Bladder microvascular endothelial cell (primary cell): ENCODE results near the gene CFAP410. TPM values are rescaled to one million over a fixed set of nuclear protein-coding genes. Genes with fewer than 3 reads are reported as not detected.

Experiments
- total RNA-seq: library from RNA; depleted of rRNA; stranded (reverse); fragments of >200 nt; gene quantifications from 2 replicates; pipeline ENCODE4 v1.2.3, GENCODE V29; 2014

Gene CFAP410
- 4.0 and 5.5 TPM in 2 replicates for total RNA-seq

DNA sequence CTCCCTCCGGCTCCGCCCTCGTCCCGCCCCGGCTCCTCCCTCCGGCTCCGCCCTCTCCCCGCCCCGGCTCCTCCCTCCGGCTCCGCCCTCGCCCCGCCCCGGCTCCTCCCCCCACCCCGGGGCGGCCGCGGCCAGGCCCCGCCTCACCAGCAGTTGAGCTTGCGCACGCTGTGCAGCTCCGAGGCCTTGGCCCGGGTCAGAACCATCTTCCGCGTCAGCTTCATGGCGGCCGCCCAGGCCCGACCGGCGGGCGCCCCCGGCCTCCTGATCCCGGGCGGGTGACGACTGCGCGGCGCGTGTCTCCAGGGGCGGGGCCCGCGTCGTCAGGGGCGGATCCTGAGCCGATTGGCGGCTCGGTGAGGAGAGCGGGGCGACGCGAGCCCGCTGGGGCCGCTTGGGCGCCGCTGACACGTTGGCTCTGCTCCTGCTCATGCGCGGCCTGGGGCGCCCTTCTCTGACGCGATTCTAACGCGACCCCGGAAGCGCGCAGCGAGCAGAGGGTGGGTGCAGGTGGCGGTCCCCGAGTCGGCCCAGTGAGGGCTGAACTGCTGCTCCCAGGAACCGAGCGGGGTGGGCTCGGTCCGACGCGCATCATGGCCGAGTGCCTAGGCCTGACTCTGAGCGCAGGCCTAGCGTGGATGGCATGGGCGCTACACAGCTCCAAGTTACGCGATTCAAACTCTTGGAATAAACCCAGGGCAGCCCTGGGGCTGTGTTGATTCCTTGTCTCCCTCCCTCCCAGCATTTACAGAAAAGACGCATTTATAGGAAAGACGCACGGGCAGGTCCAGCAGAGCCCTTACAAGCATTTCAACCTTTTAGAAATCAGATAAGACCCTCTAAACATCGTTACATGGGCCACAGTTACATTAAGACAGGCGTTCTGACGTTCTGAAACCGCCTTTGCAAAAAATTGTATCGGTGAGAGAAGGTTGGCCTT, at the start of gene CFAP410:
CFAP410 (minus strand) TSS at position 420 of the 940 bp plus-strand sequence; CDS start at position 224, 196 bp downstream.

DNA sequence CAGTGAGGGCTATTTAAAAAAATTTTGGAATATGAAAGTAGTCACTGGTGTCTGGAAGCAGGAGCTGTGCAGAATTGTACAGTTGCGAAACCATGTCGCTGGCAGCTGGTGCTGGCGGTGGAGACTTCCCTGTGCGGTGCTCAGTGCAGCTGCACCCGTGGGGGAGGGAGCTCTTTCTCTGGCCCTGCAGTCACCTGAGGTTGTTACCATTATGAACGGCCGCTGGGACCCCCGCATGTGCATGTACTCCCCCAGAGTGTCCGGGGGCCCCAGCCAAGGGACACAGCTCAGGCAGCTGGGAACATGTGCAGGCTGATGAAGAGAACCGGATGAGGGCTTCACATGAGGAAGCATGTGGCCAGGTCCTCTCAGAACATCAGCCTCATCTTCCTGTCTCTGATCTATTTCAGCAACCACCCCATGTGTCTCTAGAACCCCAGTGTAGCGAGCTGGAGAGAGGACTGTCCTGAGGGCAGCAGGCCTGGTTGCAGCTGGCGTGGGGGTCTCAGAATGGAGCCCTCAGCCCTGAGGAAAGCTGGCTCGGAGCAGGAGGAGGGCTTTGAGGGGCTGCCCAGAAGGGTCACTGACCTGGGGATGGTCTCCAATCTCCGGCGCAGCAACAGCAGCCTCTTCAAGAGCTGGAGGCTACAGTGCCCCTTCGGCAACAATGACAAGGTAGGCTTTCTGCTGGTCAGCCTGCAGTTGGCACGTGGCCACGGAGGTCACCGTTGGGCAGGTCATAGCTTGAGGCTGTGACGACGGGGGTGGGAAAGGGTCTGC, 14.2 kb upstream of the CFAP410 start, which contains the start of gene TRPM2:
TRPM2 (plus strand) TSS at position 431 of the 780 bp plus-strand sequence; CDS start at position 511, 80 bp downstream.

DNA sequence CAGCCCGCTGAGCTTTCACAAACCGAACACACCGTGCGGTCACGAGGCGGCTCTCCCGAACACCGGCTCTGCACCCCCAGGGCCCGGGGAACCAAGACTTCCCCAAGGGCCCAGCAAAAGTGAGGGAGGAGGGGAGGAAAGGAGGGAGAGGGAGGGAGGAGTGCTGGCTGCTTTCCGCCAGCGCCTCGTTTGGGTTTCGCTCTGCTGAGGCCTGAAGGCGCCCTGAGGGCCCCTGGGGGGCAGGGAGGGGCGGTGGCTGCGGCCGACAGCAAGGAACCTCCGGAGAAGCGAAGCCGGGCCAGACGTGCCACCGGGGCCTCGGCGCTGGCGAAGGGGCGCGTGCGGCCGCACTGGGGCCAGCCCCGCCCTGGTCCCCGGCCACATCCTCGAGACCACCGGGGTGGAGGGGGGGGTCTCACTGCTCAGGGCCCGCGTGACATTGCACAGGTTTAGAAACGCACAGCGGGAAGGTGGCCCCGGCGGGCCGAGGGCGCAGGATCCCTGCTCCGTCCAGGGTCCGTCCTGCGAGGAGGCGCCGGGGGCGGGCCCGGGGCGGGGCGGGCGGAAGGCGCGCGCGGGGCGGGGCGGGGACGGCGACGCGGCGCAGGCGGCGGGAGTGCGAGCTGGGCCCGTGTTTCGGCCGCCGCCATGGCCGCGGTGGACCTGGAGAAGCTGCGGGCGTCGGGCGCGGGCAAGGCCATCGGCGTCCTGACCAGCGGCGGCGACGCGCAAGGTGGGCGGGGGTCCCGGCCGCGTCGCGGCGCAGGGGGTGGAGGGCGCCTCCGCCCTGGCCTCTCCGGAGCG, 39.5 kb downstream of the CFAP410 start, which contains the start of gene PFKL:
PFKL (plus strand) TSS at position 596 of the 804 bp plus-strand sequence; CDS start at position 649, 53 bp downstream.

DNA sequence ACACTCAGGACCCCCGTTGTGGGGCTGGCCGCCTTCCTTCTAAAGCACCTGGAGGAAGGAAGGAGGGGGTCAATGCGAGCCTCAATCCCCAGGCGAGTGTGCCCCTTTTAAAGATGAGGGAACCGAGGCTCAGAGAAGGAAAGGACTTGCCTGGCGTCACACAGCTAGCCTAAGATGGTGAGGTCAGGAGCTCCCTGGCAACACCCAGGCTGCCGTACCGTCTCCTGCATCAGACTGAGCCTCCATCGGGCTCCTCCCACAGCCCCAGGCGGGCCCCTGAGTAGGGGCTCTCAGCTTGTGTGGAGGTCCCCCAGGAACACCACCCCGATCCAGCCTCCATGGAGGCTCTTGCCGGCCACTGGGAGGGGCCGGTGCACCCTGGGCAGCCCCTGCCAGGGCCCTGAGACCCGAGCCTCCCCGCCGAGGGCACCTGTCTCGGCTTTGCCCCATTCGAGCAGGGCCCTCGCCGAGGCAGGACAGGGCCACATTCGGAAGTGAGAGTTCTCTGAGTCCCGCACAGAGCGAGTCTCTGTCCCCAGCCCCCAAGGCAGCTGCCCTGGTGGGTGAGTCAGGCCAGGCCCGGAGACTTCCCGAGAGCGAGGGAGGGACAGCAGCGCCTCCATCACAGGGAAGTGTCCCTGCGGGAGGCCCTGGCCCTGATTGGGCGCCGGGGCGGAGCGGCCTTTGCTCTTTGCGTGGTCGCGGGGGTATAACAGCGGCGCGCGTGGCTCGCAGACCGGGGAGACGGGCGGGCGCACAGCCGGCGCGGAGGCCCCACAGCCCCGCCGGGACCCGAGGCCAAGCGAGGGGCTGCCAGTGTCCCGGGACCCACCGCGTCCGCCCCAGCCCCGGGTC, 53.8 kb downstream of the CFAP410 start, which contains the start of gene AIRE:
AIRE (plus strand) TSS at position 739 of the 855 bp plus-strand sequence. CDS start 131 bp downstream, outside the sequence.

Other genes starting within 250 kb of the CFAP410 start
- gene PWP2, start 232.0 kb downstream of the CFAP410 start, total RNA-seq, result 1.1 and 4.7 TPM in 2 replicates
- gene GATD3, start 205.7 kb downstream of the CFAP410 start, total RNA-seq, result 15.1 and 21.7 TPM in 2 replicates
- 0.97 and 14.0 TPM in 2 replicates for gene ICOSLG, start 98.4 kb downstream of the CFAP410 start, total RNA-seq
- not detected in 2 replicates for gene DNMT3L, start 77.5 kb downstream of the CFAP410 start, total RNA-seq
- gene AIRE, start 53.5 kb downstream of the CFAP410 start, total RNA-seq, result not detected in 2 replicates
- gene PFKL, start 39.3 kb downstream of the CFAP410 start, total RNA-seq, result 217 and 452 TPM in 2 replicates
- 0.76 and 2.1 TPM in 2 replicates for gene TRPM2, start 14.2 kb upstream of the CFAP410 start, total RNA-seq
- gene LRRC3, start 116.1 kb upstream of the CFAP410 start, total RNA-seq, result 0.97 and 2.0 TPM in 2 replicates
- not detected in 2 replicates for gene KRTAP10-1, start 200.8 kb upstream of the CFAP410 start, total RNA-seq
- gene KRTAP10-2, start 212.1 kb upstream of the CFAP410 start, total RNA-seq, result not detected in 2 replicates
- not detected in 2 replicates for gene KRTAP10-3, start 219.4 kb upstream of the CFAP410 start, total RNA-seq
- gene KRTAP10-4, start 234.3 kb upstream of the CFAP410 start, total RNA-seq, result not detected in 2 replicates
- gene KRTAP10-5, start 241.2 kb upstream of the CFAP410 start, total RNA-seq, result not detected in 2 replicates